Left renal cortex interstitium (tissue), 4 donors: ENCODE data around the gene CYP46A1. TPM values are rescaled to one million over a fixed set of nuclear protein-coding genes. Genes with fewer than 3 reads are reported as not detected.

Experiments used
- DNase-seq, 4 donors: peaks; one replicate each; pipeline ENCODE4 v3.0.0-alpha.2; 2013; ENCODE audit warnings: low read depth in 4 of 4, low spot score in 2 of 4, missing footprints in 1 of 4
- polyA plus RNA-seq, 4 donors: library from polyadenylated mRNA; unstranded; fragments of 120-200 nt; gene quantifications; one replicate each; pipeline ENCODE4 v1.2.1, GENCODE V29; 2013; ENCODE audit not compliant: insufficient read length in 4 of 4

The CYP46A1 gene
- polyA plus RNA-seq, 4 donors: 1.4 to 4.4 (median 2.8) TPM

DNA sequence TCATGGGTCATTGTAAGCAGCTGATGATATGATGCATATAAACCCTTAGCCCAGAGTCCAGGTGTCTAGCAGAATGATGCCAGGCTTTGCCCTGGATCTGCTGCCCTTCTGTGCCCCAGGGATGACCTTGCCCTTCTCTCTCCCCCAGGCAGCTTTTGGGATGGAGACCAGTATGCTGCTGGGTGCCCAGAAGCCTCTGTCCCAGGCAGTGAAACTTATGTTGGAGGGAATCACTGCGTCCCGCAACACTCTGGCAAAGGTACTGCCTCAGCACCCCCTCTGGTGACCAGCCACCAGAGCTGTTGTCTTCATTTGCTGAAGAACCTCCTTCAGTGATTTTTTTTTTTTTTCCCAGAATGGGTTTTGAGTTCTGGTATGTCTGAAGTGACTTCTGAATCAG is 23.3 kb downstream of the CYP46A1 start:
- DNase-seq: no peak

DNA sequence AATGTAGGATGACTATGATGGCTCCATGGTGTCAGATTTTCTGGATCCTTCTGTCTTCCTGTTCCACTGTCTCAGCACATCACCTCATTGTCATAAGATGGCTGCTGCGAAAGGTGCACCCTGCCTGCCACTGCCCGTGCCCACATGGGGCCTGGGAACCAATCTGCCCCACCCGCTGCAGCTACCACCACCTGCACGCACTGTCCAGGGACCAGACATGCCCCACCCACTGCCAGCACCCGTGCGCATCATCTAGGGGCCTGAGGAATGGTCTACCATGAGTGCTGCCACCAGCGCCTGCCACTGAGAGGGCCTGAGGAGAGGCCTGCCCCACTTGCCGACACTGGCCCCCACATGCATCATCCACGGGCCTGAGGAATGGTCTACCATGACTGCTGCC is 23.8 kb downstream of the CYP46A1 start:
- no peak for DNase-seq

DNA sequence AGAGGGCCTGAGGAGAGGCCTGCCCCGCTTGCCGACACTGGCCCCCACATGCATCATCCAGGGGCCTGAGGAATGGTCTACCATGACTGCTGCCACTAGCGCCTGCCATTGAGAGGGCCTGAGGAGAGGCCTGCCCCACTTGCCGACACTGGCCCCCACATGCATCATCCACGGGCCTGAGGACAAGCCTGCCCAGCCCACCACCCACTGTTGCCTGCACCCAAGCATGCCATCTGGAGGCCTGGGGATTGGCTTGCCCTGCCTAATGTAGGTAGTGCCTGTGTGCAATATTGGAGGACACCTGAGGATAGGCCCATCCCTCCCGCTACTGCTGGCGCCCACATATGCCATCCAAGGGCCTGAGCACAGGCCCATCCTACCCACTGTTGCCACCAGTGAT is 24.4 kb downstream of the CYP46A1 start:
- DNase-seq: no peak

- DNase-seq: no peak
Measured at GRCh38 chr14:99713972-99714371, 29.9 kb downstream of the CYP46A1 start.

- DNase-seq: no peak
Measured at GRCh38 chr14:99715266-99716000, 31.3 kb downstream of the CYP46A1 start.

- DNase-seq: no peak
Measured at GRCh38 chr14:99716091-99716849, 32.2 kb downstream of the CYP46A1 start.

DNA sequence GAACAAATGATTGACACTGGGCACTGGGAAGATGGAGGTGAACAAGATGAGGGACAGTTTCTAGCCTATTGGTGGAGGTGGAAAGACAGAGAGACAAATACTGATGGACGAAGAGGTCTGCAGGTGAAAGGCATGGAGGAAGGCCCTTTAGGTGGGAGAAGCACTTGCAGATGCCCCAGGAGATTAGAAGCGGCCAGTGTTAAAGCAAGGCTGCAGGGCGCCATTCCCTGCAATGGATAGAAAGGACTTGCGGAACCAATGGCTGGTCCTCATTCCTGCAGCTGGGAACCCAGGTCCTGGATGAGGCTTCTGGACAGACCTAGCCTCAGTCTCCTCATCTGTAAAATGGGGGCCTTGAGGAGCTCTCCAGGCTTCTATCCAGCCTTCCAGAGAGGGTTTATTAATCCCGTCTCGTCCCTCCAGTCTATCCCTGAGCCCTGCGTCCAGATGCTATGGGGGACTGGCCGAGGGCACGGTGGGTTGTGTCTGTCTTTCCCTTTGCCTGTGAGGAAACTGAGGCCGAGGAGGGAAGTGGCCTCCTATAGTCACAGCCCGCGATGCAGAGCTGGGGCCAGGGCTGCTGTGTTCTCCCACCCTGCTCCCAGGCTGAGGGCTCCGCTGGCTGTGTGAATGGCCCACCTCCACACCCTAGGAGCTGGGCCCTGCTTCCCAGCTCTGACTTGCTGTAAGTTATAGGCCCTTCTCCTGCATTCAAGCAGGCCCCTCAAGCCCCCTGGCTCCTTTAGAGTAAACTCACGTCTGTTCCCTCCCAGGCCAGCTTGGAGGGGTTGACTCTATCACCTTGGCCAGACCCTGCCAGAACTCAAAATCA is 33.0 kb downstream of the CYP46A1 start:
- no peak for DNase-seq

- DNase-seq: no peak
Measured at GRCh38 chr14:99717682-99718013, 33.5 kb downstream of the CYP46A1 start.

DNA sequence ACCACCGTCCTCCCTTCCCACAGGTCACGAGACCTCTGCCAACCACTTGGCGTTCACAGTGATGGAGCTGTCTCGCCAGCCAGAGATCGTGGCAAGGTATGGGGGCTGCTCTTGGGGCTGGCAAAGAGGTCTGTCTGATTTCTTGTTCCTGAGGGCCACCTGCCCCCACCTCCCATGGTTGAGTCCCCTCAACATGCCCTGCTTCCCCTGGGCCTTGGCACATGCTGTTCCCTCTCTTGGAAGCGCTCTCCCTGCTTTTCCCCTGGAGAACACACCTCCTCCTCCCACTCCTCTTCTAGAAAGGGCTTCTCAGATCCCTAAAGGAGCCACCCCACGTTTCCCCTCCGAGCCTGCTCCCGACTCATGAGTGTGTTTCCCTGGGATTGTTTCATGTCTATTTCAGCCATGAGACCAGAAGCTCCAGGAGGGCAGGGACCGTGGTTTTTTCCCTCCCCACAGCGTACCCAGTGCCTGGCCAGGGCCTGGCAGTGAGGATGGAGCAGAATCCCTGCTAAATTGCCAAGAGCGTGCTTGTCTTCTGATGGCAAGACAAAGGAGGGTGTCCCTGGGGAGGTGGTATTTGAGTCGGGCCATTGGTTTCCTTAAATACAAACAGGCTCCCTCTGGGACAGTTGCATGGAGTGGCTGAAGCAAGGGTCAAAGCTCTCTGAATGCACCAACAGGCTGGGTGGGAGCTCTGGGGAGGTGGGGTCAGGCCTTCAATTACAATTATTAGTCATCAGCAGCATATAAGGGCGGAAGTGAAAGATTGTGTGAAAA is 34.1 kb downstream of the CYP46A1 start:
- DNase-seq: no peak

- no peak for DNase-seq
Measured at GRCh38 chr14:99718811-99719192, 34.7 kb downstream of the CYP46A1 start.

GRCh38 chr14:99720941-99721791 is 37.1 kb downstream of the CYP46A1 start:
- no peak for DNase-seq

- DNase-seq: no peak
Measured at GRCh38 chr14:99721792-99722516, 37.9 kb downstream of the CYP46A1 start.

DNA sequence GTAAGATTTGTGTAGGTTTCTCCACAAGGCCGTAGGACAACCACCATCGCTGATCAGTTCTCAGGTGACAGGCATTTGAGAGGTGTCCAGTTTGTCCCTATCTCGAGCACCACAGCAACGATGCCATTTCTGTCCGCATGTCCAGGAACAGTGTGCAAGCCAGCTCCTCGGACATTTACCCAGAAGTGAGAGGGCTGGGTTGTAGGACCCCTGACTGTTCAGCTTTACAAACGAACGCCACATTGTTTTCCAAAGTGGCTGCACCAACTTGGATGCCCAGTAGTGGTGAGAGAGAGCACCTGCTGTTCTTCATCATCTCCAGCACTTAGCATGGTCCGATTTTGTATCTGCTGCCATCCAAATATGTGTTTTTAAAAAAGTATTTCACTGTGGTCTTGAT is 38.6 kb downstream of the CYP46A1 start:
- DNase-seq: no peak

GRCh38 chr14:99724196-99724891 is 40.2 kb downstream of the CYP46A1 start:
- no peak for DNase-seq

- no peak for DNase-seq
Measured at GRCh38 chr14:99724939-99725773, 41.1 kb downstream of the CYP46A1 start.

DNA sequence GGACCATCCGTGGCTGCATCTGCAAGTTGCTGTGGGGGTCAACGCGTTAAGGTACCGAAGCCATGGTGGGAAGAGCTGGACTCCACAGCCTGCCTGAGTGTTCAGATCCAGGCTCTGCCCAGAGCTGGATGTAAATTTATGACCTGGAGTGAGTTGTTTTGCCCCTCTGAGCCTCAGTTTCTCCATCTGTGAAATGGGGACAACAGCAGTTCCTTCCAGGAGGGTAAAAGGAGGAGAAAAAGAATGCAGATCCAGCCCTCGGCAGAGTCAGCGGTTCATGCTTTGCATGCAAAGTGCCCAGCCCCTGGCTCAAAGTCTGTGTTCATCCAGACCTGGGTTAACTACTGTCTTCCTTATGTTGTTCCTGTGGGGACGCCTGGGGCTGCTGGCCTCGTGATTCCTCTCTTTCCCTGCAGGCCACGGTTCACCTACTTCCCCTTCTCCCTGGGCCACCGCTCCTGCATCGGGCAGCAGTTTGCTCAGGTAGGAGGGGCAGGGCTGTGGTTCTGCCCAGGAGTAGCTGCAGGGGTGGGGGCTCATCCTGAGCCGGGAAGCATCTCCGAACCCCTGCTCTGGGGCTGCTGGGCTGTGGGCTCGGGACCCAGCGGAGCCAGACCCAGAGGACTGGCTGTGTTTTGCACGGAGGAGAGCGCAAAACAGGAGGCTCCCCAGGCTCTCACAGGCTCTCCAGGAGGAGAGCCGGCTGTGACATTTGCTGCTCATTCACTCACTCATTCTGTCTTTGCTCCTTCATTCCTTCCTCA is 41.9 kb downstream of the CYP46A1 start:
- no peak for DNase-seq

GRCh38 chr14:99726538-99727095 is 42.5 kb downstream of the CYP46A1 start:
- no peak for DNase-seq
